GM21447 (cell line): Measurements from ENCODE around the gene IFI27.

ENCODE experiments used
- ATAC-seq: cut with Tn5 transposase; IDR thresholded peaks from one replicate; pipeline ENCODE4 v1.9.1; 2021; ENCODE audit not compliant: unreplicated experiment

The IFI27 gene

GRCh38 chr14:94102768-94103482 lies 7.6 kb upstream of the IFI27 start:
- no peak for ATAC-seq

- ATAC-seq = no peak
Observed at GRCh38 chr14:94103554-94104150, 6.9 kb upstream of the IFI27 start.

- no peak for ATAC-seq
Observed at GRCh38 chr14:94104731-94105130, 5.8 kb upstream of the IFI27 start.

- ATAC-seq = no peak
Observed at GRCh38 chr14:94109915-94110250, 653 bp upstream of the IFI27 start.

GRCh38 chr14:94111276-94112095 lies 950 bp downstream of the IFI27 start:
- ATAC-seq = no peak

GRCh38 chr14:94112513-94113063 lies 2.1 kb downstream of the IFI27 start:
- ATAC-seq = no peak

GRCh38 chr14:94113073-94113472 lies 2.5 kb downstream of the IFI27 start:
- no peak for ATAC-seq

GRCh38 chr14:94113490-94113889 lies 3.0 kb downstream of the IFI27 start:
- ATAC-seq = no peak

GRCh38 chr14:94113908-94114588 lies 3.5 kb downstream of the IFI27 start:
- no peak for ATAC-seq

GRCh38 chr14:94114589-94115057 lies 4.1 kb downstream of the IFI27 start:
- no peak for ATAC-seq

- ATAC-seq = no peak
Observed at GRCh38 chr14:94115058-94115591, 4.6 kb downstream of the IFI27 start.

- ATAC-seq = no peak
Observed at GRCh38 chr14:94115631-94116030, 5.1 kb downstream of the IFI27 start.

GRCh38 chr14:94116701-94117100 lies 6.2 kb downstream of the IFI27 start:
- ATAC-seq = no peak

GRCh38 chr14:94117856-94118255 lies 7.3 kb downstream of the IFI27 start:
- no peak for ATAC-seq

- ATAC-seq = no peak
Observed at GRCh38 chr14:94119071-94119470, 8.5 kb downstream of the IFI27 start.

GRCh38 chr14:94120667-94121340 lies 10.3 kb downstream of the IFI27 start:
- no peak for ATAC-seq

GRCh38 chr14:94121485-94121884 lies 10.9 kb downstream of the IFI27 start:
- no peak for ATAC-seq

- ATAC-seq = no peak
Observed at GRCh38 chr14:94122438-94122837, 11.9 kb downstream of the IFI27 start.

- no peak for ATAC-seq
Observed at GRCh38 chr14:94123296-94123695, 12.8 kb downstream of the IFI27 start.

- no peak for ATAC-seq
Observed at GRCh38 chr14:94123868-94124267, 13.3 kb downstream of the IFI27 start.
